Skeletal muscle cell (primary cell): ENCODE data around the gene LRRFIP1.
"Not testable (repeated sequence)": the region's sequence is repeated elsewhere in the genome, so short reads cannot be mapped to it uniquely, and the experiment has no call there.

Experiments used
- DNase-seq: peaks from one replicate; pipeline ENCODE4 v3.0.0-alpha.2; 2010; ENCODE audit warnings: low read depth
- H3K4me3 ChIP-seq: 2 replicates; pipeline ENCODE4 v1.5.1; 2011; ENCODE audit warnings: low read depth, mild to moderate bottlenecking, control low read depth, low read length, moderate library complexity

Gene LRRFIP1

GRCh38 chr2:237749961-237750360, 122.6 kb downstream of the LRRFIP1 start:
- no peak for DNase-seq
- no peak overlapping the region for H3K4me3 ChIP-seq

GRCh38 chr2:237750441-237750840, 123.1 kb downstream of the LRRFIP1 start:
- not testable (repeated sequence) for DNase-seq, H3K4me3 ChIP-seq

GRCh38 chr2:237752761-237753165, 125.4 kb downstream of the LRRFIP1 start:
- H3K4me3 ChIP-seq: no peak overlapping the region
- no peak for DNase-seq

GRCh38 chr2:237754182-237754581, 126.8 kb downstream of the LRRFIP1 start:
- no peak for DNase-seq
- H3K4me3 ChIP-seq: no peak overlapping the region

- H3K4me3 ChIP-seq: no peak overlapping the region
- DNase-seq: no peak
Observed at GRCh38 chr2:237754626-237755248, 127.3 kb downstream of the LRRFIP1 start.

- H3K4me3 ChIP-seq: no peak overlapping the region
- no peak for DNase-seq
Observed at GRCh38 chr2:237757616-237758015, 130.2 kb downstream of the LRRFIP1 start.

GRCh38 chr2:237758185-237758584, 130.8 kb downstream of the LRRFIP1 start:
- no peak for DNase-seq
- no peak overlapping the region for H3K4me3 ChIP-seq

GRCh38 chr2:237759176-237759575, 131.8 kb downstream of the LRRFIP1 start:
- no peak for DNase-seq
- H3K4me3 ChIP-seq: no peak overlapping the region

- no peak overlapping the region for H3K4me3 ChIP-seq
- no peak for DNase-seq
Observed at GRCh38 chr2:237760506-237761502, 133.4 kb downstream of the LRRFIP1 start.

- DNase-seq: peak; percentile 33
- not testable (repeated sequence) for H3K4me3 ChIP-seq
Observed at GRCh38 chr2:237762291-237763182, 135.2 kb downstream of the LRRFIP1 start.

GRCh38 chr2:237763812-237764211, 136.4 kb downstream of the LRRFIP1 start:
- no peak for DNase-seq

GRCh38 chr2:237765122-237765521, 137.7 kb downstream of the LRRFIP1 start:
- not testable (repeated sequence) for H3K4me3 ChIP-seq, DNase-seq

More at GRCh38 chr2:237763812-237764211, 136.4 kb downstream of the LRRFIP1 start:
- no peak overlapping the region for H3K4me3 ChIP-seq

GRCh38 chr2:237765875-237766274, 138.5 kb downstream of the LRRFIP1 start:
- no peak overlapping the region for H3K4me3 ChIP-seq
- no peak for DNase-seq

GRCh38 chr2:237766340-237766739, 139.0 kb downstream of the LRRFIP1 start:
- no peak overlapping the region for H3K4me3 ChIP-seq
- peak; percentile 10 for DNase-seq

GRCh38 chr2:237772513-237772912, 145.1 kb downstream of the LRRFIP1 start:
- no peak for DNase-seq
- no peak overlapping the region for H3K4me3 ChIP-seq

- DNase-seq: no peak
- no peak overlapping the region for H3K4me3 ChIP-seq
Observed at GRCh38 chr2:237773826-237774225, 146.4 kb downstream of the LRRFIP1 start.

- H3K4me3 ChIP-seq: no peak overlapping the region
- DNase-seq: no peak
Observed at GRCh38 chr2:237774811-237775553, 147.6 kb downstream of the LRRFIP1 start.

- no peak overlapping the region for H3K4me3 ChIP-seq
- DNase-seq: no peak
Observed at GRCh38 chr2:237779521-237779920, 152.1 kb downstream of the LRRFIP1 start.

GRCh38 chr2:237782181-237782580, 154.8 kb downstream of the LRRFIP1 start:
- DNase-seq: no peak
- H3K4me3 ChIP-seq: no peak overlapping the region
